HepG2 (cell line): ENCODE measurements around the gene BCAS4. TPM values are rescaled to one million over a fixed set of nuclear protein-coding genes. Genes with fewer than 3 reads are reported as not detected.

Experiments
- ATF7-NPFF ChIP-seq: sonication (generic); formaldehyde crosslinking; IDR thresholded peaks from 2 replicates; pipeline ENCODE4 v1.8.1; 2023; ENCODE audit warnings: mild to moderate bottlenecking, low read depth, missing genetic modification reagents, moderate library complexity
- CC2D1A ChIP-seq: sonication (generic); formaldehyde crosslinking; IDR thresholded peaks from 2 replicates; pipeline ENCODE4 v1.8.1; 2023; ENCODE audit warnings: mild to moderate bottlenecking, missing genetic modification reagents
- CREB3 ChIP-seq: sonication (generic); formaldehyde crosslinking; IDR thresholded peaks from 2 replicates; pipeline ENCODE4 v1.5.0; 2020; ENCODE audit warnings: missing genetic modification reagents
- ELF4 ChIP-seq: sonication (generic); formaldehyde crosslinking; IDR thresholded peaks from 2 replicates; pipeline ENCODE4 v1.5.0; 2020; ENCODE audit warnings: missing genetic modification reagents, mild to moderate bottlenecking, moderate library complexity, borderline replicate concordance
- ERF ChIP-seq: IDR thresholded peaks from 2 replicates; pipeline ENCODE4 v1.6.1; 2018; ENCODE audit warnings: missing biosample characterization, missing genetic modification reagents
- KDM5B ChIP-seq: sonication (generic); formaldehyde crosslinking; IDR thresholded peaks from 2 replicates; pipeline ENCODE4 v1.4.0; 2020; ENCODE audit warnings: missing genetic modification reagents, mild to moderate bottlenecking, borderline replicate concordance
- MAX ChIP-seq: IDR thresholded peaks from 2 replicates; pipeline ENCODE4 v1.6.1; 2012; ENCODE audit warnings: inconsistent platforms
- POGK ChIP-seq: sonication (generic); formaldehyde crosslinking; conservative IDR thresholded peaks from 2 replicates; pipeline ENCODE4 v1.8.0; 2022; ENCODE audit warnings: mild to moderate bottlenecking, moderate library complexity, missing genetic modification reagents
- TOPORS ChIP-seq: sonication (generic); formaldehyde crosslinking; IDR thresholded peaks from 2 replicates; pipeline ENCODE4 v1.8.0; 2023; ENCODE audit warnings: mild to moderate bottlenecking, missing genetic modification reagents
- ZBTB7B ChIP-seq: sonication (generic); formaldehyde crosslinking; IDR thresholded peaks from 2 replicates; pipeline ENCODE4 v1.4.0; 2020; ENCODE audit warnings: missing genetic modification reagents
- ZC3H13 ChIP-seq: sonication (generic); formaldehyde crosslinking; IDR thresholded peaks from 2 replicates; pipeline ENCODE4 v1.8.1; 2023; ENCODE audit warnings: mild to moderate bottlenecking, missing genetic modification reagents, moderate library complexity
- ZNF549 ChIP-seq: sonication (generic); formaldehyde crosslinking; IDR thresholded peaks from 2 replicates; pipeline ENCODE4 v1.5.0; 2020; ENCODE audit warnings: missing genetic modification reagents
- ZNF687 ChIP-seq: sonication (generic); formaldehyde crosslinking; IDR thresholded peaks from 2 replicates; pipeline ENCODE4 v1.5.1; 2020; ENCODE audit warnings: mild to moderate bottlenecking, missing genetic modification reagents, moderate library complexity
- ZNF775 ChIP-seq: sonication (generic); formaldehyde crosslinking; IDR thresholded peaks from 2 replicates; pipeline ENCODE4 v1.4.0; 2020; ENCODE audit warnings: missing genetic modification reagents, mild to moderate bottlenecking, moderate library complexity, borderline replicate concordance
- ZNF879 ChIP-seq: sonication (generic); formaldehyde crosslinking; IDR thresholded peaks from 2 replicates; pipeline ENCODE4 v1.8.1; 2023; ENCODE audit warnings: missing genetic modification reagents
- ZSCAN21 ChIP-seq: sonication (generic); formaldehyde crosslinking; IDR thresholded peaks from 2 replicates; pipeline ENCODE4 v1.8.0; 2022; ENCODE audit warnings: mild to moderate bottlenecking, missing genetic modification reagents, moderate library complexity, borderline replicate concordance
- polyA plus RNA-seq, 8 experiments: library from polyadenylated mRNA; depleted of rRNA in 3 of 8; stranded (reverse) in 7 of 8; unstranded in 1 of 8; fragments of >200 nt; fragmentation: Illumina TruSeq in 4 of 8; extraction: Trizol in 4 of 8; gene quantifications; 2 replicates each; pipeline versions ENCODE4 v1.2.1 to v1.2.3, GENCODE V29; 2011 to 2016; ENCODE audit warnings: low read depth in 4 of 8, missing spikeins in 1 of 8, mixed read lengths in 1 of 8; ENCODE audit not compliant: insufficient read depth in 1 of 8
- total RNA-seq, 5 experiments: library from RNA; depleted of rRNA; stranded (reverse); fragments of >200 nt; fragmentation: Illumina TruSeq; extraction: Trizol; gene quantifications; 2 replicates each; pipeline ENCODE4 v1.2.3, GENCODE V29; 2016; ENCODE audit warnings: low read depth in 1 of 5
- TF ChIP-seq, protein P1 (sequence below): sonication (generic); formaldehyde crosslinking; IDR thresholded peaks from 2 replicates; pipeline ENCODE4 v1.5.0; 2020; ENCODE audit warnings: mild to moderate bottlenecking, missing genetic modification reagents, moderate library complexity
- TF ChIP-seq, protein P2 (sequence below): sonication (generic); formaldehyde crosslinking; IDR thresholded peaks from 2 replicates; pipeline ENCODE4 v1.4.0; 2020; ENCODE audit warnings: missing genetic modification reagents

Gene BCAS4
- total and polyA plus RNA-seq, 2 of the 13 experiments (the other 11 are each of a cell fraction or from before 2014, with no cell fraction given) = 7.2 to 8.0 TPM

DNA sequence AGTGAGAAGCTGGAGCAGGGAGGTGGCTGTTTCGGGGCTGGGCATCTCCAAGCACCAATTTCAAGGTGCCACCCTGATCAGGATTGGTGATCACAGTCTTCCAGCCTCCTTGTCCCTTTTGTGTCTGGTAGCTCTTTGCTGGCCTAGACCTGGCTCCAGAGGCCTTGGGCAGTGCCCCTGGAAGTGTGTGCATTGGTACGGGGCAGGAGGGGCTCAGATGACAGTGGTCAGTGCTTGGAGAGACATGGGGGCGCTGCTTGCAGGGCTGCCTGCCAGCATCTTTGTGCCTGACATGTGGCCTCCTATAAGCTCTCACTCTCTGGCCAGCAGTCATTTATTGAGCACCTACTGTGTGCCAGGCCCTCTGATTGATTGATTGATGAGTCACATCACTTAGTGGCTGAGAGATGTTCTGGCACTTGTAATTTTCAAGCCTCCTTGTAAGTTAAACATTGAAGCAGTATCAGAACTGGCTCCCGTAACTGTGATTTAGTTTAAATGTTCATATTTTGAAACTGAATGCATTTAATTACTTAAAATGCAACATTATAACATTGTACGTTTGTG, 61.7 kb downstream of the BCAS4 start (continued):
- TF ChIP-seq ERF (CRISPR knock-in tag) = no peak
- TF ChIP-seq ZNF549 (CRISPR knock-in tag) = no peak
- no peak for TF ChIP-seq TOPORS (CRISPR knock-in tag)
- TF ChIP-seq ZNF687 (CRISPR knock-in tag) = 0 out of 2 replicates have a peak, but pooled peaks have one; percentile 18
- TF ChIP-seq MAX = peak; percentile 29; the same call in 1 of the 2 replicates
- TF ChIP-seq, protein P1, sequence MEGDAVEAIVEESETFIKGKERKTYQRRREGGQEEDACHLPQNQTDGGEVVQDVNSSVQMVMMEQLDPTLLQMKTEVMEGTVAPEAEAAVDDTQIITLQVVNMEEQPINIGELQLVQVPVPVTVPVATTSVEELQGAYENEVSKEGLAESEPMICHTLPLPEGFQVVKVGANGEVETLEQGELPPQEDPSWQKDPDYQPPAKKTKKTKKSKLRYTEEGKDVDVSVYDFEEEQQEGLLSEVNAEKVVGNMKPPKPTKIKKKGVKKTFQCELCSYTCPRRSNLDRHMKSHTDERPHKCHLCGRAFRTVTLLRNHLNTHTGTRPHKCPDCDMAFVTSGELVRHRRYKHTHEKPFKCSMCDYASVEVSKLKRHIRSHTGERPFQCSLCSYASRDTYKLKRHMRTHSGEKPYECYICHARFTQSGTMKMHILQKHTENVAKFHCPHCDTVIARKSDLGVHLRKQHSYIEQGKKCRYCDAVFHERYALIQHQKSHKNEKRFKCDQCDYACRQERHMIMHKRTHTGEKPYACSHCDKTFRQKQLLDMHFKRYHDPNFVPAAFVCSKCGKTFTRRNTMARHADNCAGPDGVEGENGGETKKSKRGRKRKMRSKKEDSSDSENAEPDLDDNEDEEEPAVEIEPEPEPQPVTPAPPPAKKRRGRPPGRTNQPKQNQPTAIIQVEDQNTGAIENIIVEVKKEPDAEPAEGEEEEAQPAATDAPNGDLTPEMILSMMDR = peak; percentile 24; the same call in 1 of the 2 replicates
- no peak for TF ChIP-seq ZNF775 (CRISPR knock-in tag)
- 0 out of 2 replicates have a peak, but pooled peaks have one; percentile 49 for TF ChIP-seq ZNF879 (CRISPR knock-in tag)
- TF ChIP-seq ATF7-NPFF (CRISPR knock-in tag) = no peak
- TF ChIP-seq ZC3H13 (CRISPR knock-in tag) = no peak
- TF ChIP-seq CC2D1A (CRISPR knock-in tag) = no peak
- no peak for TF ChIP-seq ZBTB7B
- no peak for TF ChIP-seq POGK
- TF ChIP-seq, protein P2, sequence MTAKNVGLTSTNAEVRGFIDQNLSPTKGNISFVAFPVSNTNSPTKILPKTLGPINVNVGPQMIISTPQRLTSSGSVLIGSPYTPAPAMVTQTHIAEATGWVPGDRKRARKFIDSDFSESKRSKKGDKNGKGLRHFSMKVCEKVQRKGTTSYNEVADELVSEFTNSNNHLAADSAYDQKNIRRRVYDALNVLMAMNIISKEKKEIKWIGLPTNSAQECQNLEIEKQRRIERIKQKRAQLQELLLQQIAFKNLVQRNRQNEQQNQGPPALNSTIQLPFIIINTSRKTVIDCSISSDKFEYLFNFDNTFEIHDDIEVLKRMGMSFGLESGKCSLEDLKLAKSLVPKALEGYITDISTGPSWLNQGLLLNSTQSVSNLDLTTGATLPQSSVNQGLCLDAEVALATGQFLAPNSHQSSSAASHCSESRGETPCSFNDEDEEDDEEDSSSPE (CRISPR knock-in tag) = 0 out of 2 replicates have a peak, but pooled peaks have one; percentile 4
- no peak for TF ChIP-seq ZSCAN21
- TF ChIP-seq ELF4 (CRISPR knock-in tag) = no peak
- TF ChIP-seq CREB3 = no peak
- 0 out of 2 replicates have a peak, but pooled peaks have one; percentile 2 for TF ChIP-seq KDM5B (CRISPR knock-in tag)
